Activated CD4-positive, CD25-positive, alpha-beta regulatory T cell treated with anti-CD3 and anti-CD28 coated beads, Interleukin-2, amount 50 U/mL, for 72 hours (primary cell): Measurements from ENCODE around the gene CDC14C.

Source experiments
- DNase-seq: peaks from one replicate; pipeline ENCODE4 v3.0.0; 2021

The CDC14C gene

DNA sequence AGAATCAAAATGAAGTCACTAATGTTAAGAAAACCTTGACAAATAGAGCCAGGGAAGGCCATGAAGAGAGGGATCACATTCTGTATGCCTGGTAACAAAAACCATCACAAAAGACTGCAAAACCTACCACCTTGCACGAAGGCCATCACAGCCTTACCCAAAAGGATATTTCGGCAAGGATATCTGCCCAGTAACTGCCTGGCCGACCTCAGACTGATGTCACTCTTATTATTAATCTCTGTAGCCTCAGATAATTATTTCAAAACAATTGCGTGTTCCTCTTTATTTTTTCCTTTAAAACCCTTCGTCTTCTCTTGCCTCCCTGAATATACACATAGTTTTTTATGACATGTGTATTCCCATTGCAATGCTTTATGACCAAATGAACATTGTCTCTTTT, 52.5 kb downstream of the CDC14C start:
- DNase-seq, result no peak
